Activated CD8-positive, alpha-beta memory T cell treated with anti-CD3 and anti-CD28 coated beads, Interleukin-2, amount 50 U/mL, for 24 hours (primary cell): ENCODE measurements around the gene BIK.
"Not testable (repeated sequence)": the region's sequence is repeated elsewhere in the genome, so short reads cannot be mapped to it uniquely, and the experiment has no call there.

ENCODE experiments used
- DNase-seq: peaks from one replicate; pipeline ENCODE4 v3.0.0-alpha.2; 2020; ENCODE audit errors: extremely low read depth

The BIK gene

DNA sequence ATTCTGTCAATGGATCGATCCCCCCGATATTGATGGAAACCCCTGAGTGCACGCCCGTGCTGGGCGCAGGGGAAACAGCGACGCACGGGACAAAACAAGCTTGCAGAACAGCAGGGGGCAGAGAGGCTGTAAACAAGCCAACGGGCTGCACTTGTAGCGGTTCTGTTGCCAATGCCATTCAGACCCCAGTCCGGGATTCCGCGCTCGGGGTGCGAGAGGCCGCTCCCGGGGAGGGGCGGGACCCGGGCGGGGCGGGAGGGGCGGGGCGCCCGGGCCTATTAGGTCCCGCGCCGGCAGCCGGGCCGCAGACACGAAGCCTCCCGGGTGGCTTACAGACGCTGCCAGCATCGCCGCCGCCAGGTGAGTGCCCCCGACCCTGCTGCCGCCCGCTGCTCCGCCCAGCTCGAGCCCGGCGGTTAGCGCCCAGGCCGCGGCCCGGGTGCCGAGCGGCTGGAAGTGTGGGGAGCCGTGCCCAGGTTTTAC is at the start of gene BIK:
Gene BIK (plus strand): TSS at position 307 of the 483 bp plus-strand sequence. CDS start 13,273 bp downstream, outside the sequence.
- DNase-seq, result no peak

DNA sequence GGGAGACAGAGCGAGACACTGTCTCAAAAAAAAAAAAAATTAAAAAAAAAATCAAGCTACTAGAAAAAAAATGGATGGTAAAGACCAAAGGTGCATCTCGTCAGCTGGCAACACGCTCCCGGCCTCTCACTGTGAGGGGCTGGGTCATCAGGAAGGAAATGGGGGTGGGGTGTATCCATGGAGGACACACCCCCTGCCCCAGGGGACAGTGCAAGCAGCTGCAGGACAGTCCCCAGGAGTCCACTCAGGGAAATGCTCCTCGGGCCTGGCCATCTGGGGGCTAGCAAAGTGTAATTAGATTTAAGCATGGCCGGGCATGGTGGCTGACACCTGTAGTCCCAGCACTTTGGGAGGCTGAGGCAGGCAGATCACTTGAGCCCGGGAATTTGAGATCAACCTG is 44.4 kb upstream of the BIK start:
- no peak for DNase-seq

DNA sequence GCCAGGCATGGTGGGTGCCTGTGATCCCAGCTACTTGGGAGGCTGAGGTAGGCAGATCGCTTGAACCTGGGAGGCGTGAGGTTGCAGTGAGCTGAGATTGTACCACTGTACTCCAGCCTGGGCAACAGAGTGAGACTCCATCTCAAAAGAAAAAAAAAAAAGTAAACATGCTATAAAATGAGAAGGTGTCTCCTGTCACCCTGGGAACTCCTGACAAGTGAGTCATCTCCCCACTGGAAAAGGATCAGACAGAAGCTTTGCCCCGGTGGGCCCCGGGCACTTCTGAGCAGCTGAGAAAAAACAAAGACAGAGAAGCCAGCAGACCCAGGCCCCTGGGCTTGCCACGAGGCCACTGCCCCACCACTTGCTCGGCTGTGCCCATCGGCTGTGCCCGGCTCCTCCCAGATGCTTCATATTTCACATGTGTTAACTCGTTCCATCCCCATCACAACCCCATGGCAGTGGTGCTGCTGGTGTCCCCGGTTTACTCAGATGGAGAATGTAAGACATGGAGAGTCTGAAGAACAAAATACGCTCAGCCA is 43.6 kb upstream of the BIK start:
- no peak for DNase-seq

DNA sequence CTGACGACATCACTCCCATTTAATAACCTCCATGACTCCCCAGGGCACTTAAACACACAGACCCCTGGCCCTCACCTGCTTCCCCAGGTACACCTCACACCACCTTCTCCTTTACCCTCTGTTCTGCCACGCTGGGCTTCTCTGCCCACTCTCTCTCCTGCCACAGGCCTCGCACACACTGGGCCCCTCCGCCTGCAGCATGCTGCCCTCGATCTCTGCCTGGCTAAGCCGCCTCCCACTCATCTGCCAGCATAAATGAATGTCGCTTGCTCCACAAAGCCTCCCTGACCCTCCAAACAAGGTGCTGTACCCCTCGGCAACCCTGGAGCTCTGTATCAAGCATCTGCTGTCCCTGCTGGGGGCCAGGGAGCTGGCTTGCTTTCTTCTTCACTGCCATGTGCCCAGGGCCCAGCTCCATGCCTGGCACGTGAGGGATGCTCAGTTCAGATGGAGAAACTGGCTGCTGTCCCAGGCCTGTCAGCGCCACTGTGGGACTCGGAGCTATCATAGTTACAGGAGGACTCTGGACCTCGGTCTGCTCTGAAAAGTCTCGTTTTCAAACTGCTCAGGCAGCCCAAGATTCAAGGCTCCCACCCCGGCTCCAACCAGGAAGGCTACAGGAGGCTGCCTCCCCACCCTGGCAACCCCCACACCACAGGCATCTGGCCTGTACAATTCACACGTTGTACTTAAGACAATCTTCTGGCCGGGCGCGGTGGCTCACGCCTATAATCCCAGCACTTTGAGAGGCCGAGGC is 33.3 kb upstream of the BIK start:
- no peak for DNase-seq

GRCh38 chr22:43078522-43078921 is 32.0 kb upstream of the BIK start:
- DNase-seq, result no peak

DNA sequence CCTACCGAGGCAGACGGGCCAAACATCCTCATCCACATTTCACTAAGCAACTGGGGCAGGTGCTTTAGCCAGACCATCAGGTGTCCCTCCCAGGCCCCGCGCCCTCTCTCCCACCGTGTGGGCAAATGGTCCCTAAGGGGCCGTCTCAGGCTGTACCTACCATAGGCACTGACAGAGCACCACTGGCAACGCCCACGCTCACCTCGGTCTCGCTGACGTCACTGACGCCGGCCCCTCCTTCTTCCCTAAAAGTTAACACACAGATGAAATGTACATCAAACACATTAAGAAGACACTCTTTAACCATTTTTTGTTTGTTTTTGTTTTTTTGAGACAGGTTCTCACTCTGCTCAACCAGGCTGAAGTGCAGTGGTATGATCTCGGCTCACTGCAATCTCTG is 30.8 kb upstream of the BIK start:
- no peak for DNase-seq

GRCh38 chr22:43080616-43081015 is 29.9 kb upstream of the BIK start:
- DNase-seq, result no peak

GRCh38 chr22:43081968-43082367 is 28.6 kb upstream of the BIK start:
- no peak for DNase-seq

DNA sequence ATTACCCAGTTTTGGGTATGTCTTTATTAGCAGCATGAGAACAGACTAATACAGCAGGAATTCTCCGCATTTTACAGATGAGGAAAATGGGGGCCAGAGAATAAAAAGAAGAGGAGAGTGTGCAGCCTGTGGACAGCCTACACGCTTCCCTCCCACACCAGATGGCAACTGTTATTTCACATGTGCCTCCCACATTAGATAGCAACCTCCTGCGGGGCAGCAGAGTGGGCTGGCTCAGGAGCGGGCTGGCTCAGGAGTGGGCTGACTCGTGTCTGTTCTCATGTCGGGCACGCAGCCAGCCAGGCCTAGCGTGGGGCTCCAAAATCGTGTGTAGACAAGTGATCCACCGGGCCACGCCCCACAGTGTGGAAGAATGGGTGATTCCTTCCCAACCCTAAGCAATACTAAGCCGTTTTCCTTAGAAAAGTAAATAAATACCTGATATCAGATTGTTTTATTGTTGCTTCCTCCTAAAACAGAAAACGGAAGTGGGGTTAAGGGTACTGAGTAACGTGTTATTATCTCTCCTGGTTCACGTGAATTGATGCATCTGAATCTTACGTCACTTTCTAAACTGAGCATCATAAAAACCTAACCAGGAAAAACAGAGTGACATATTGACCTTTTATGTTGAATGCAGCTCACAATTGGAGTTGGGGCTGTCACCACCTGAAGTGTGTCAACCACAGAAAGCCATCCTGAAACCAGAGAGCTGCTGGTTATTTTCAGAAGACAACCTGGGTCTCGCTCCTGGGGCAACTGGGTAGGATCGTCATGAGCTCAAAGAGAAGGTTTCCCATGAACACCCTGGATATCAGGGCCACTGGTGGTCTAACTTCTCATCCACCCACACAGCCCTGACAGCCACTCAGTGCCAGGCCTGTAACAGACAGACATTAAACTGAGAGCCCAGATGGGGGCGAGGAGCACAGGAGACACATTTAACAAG is 24.6 kb upstream of the BIK start:
- no peak for DNase-seq

- DNase-seq, result no peak
These were observed 21.9 kb upstream of the BIK start for GRCh38 chr22:43088627-43088983.

DNA sequence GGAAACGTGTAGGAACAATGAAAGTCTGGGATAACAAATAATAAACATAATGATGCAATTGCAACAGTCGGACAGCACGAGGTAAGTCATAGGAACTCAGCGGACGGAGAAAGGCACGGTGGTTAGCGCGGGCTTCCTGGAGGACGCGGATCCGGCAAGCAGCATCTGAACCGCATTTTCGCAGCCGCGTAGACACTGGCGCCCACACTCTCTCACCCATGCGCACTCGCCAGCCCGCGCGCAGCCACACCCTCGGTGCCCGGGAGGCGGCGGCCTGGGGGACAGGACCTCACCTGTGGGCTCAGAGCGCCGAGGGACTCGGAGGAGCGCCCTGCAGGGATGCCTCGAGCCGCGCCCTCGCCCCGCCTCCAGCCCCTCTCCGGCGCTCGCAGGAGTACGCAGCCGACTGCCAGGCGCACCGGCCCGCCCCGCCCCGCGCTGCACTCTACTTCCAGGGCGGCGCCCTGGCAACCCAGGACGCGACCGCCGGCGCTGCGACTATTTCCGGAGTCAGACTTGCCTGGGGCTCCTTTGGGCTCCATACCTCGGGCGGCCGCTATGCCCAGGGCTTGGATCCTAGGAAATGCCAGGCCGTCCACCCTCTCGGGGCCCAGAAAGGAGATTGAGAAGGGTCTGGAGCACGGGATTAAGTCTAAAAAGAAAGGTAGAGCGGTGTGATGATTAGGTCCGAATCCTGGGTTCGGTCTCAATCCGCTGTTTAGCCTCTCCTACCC is 21.4 kb upstream of the BIK start, which contains the start of gene TTLL1:
Gene TTLL1 (minus strand): TSS at position 408 of the 734 bp plus-strand sequence. CDS start 13,805 bp downstream, outside the sequence.
- DNase-seq, result peak; percentile 68

GRCh38 chr22:43090130-43090789 is 20.3 kb upstream of the BIK start:
- DNase-seq, result no peak

- DNase-seq, result no peak
These were observed 18.5 kb upstream of the BIK start for GRCh38 chr22:43092085-43092484.

- DNase-seq, result no peak
These were observed 16.5 kb upstream of the BIK start for GRCh38 chr22:43094085-43094484.

DNA sequence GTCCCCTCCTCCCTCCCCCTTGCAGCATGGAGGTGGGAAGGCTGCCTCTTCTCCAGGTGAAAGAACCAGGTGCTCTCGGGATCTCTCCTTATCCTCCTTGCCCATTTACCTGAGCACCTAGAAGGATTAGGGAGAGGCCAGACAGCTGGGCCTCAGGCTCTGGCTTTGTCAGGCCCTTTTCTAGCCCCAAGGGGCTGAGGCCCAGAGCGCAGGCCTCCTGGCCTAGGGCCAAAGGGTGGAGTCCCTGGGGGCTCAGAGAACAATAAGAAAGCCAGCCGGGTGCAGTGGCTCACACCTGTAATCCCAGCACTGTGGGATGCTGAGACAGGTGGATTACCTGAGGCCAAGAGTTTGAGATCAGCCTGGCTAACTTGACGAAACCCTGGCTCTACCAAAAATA is 16.0 kb upstream of the BIK start:
- no peak for DNase-seq

GRCh38 chr22:43096420-43096819 is 14.1 kb upstream of the BIK start:
- DNase-seq, result no peak

GRCh38 chr22:43098356-43098755 is 12.2 kb upstream of the BIK start:
- no peak for DNase-seq

GRCh38 chr22:43099095-43099494 is 11.5 kb upstream of the BIK start:
- no peak for DNase-seq

DNA sequence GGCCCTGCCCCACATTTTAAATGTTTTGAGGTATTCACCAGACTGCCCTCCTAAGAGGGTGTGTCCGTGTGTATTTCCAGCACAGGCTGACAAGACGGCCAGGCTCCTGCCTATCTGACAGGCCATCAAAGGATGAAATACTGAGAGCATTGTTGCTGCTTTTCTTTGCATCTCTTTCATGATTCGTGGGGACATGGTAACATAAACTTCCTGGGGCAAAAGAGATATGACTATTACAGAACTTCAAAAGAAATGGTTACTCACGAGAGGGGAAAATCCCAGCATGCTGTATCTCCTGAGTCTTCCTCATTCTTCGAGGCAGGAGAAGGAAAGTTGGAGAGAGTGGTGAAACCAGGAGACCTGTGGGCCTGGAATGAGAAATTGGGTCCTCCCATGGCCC is 10.3 kb upstream of the BIK start:
- DNase-seq, result no peak

- no peak for DNase-seq
These were observed 9.2 kb upstream of the BIK start for GRCh38 chr22:43101306-43101705.

- DNase-seq, result not testable (repeated sequence)
These were observed 6.4 kb upstream of the BIK start for GRCh38 chr22:43104056-43104625.
